HS-5 (cell line): ENCODE results near the gene RD3L.

ENCODE experiments used
- DNase-seq: peaks from one replicate; pipeline ENCODE4 v3.0.0-alpha.2; 2012; ENCODE audit warnings: low read depth

The RD3L gene

DNA sequence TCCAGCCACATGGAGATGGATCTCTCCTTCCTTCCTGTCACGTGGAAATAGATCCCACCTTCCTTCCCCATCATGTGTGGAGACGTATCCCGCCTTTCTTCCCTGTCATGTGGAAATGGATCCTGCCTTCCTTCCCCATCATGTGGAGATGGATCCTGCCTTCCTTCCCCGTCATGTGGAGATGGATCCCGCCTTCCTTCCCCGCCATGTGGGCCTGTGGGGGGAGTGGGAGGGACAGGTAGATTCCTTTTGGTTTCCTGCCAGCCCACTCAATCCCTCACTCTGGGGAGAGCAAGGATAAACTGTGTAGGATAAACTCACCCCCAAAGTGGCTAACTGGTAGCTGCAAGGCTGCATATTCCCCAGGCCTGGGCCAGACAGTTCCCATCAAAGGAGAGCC, 45.8 kb downstream of the RD3L start:
- no peak for DNase-seq

DNA sequence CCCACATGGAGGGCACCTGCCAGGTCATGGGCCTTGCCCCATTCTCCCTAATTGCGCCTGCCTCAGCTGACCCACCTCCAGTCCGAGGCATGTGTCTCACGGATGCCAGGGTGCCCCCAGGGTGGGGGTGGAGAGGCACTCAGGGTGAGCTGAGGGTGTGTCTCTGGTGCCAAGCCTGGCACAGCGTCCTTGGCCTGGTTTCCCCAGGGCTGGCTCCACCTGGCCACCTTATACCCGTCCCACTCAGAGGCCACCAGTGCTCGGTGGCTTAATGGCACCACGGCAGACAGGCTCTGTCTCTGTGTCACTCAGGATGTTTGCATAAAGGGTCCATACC, 47.6 kb downstream of the RD3L start:
- DNase-seq: no peak

DNA sequence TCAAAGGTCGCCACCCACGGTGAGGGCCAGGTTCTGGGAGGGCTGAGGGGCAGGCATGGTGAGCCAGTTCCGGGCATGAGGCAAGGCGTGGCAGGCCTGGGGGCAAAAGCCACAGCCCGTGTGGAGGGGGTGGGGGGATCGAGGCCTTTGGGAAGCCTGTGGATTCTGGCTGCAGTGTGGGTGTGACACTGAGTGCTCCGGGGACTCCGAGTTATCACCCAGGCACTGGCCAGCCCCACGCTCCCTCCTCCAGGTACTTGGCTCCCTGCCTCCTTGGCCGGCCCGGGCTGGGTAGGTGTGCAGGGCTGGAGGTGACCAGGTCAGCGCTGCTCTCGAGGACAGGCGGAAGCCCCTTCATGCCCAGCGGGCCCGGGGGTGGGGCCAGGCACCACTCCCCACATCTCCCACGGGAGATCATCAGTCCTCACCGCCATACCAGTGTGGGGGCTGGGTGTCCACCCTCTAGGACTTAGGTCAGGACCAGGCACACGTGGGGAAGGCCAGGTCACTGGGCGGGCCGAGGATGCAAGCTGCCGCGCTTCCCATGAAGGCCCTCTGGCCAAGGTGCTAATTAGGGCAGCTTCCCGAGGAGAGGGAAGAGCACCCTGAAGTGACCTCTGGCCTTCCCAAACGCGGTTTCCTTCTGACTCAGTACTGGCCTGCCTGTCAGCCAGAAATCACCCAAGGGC, 48.2 kb downstream of the RD3L start:
- no peak for DNase-seq

DNA sequence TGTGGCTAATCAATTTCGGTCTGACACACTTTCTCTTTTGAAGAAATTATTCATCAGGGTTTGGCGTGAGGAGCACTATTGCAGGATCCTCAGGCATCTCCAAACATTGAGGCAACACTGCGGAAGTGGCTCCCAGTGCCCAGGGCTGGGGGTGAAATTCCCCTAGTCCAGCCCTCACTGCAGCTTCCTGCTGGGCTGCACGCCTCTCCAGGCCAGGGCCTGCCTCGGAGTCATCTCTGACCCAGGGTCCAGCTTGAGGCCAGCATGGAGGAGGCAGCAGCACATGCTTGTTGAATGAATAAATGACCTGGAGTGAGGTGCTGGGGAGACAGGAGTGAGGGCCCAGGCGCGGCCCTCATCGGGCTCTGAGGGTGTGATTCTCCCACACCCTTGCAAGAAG, 50.1 kb downstream of the RD3L start:
- DNase-seq: no peak

DNA sequence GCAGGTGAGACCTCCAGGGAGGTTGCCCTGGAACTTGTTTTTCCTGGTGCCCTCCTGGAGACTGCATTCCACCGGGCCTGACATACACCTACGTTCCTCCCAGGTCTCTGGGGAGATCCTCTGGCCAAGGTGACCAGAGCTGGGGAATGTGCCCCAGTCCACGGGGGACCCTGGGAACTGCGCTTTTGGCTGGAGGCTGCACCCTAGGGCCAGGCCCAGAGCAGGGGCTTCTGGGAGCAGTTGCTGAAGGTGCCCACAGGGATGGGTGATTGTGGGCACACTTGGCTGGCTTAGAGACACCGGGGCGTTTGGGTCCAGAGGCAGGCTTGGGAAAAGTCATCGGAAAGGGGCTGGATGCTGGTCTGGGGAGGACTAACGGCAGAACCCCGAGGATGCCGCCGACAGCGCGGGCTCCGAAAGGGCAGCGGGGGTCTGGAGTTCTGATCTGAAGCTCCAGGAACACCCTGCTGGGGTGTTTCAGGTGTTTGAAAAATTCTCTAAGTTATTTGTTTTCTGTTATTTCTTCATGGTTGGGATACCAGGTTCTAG, 50.6 kb downstream of the RD3L start:
- DNase-seq: no peak

DNA sequence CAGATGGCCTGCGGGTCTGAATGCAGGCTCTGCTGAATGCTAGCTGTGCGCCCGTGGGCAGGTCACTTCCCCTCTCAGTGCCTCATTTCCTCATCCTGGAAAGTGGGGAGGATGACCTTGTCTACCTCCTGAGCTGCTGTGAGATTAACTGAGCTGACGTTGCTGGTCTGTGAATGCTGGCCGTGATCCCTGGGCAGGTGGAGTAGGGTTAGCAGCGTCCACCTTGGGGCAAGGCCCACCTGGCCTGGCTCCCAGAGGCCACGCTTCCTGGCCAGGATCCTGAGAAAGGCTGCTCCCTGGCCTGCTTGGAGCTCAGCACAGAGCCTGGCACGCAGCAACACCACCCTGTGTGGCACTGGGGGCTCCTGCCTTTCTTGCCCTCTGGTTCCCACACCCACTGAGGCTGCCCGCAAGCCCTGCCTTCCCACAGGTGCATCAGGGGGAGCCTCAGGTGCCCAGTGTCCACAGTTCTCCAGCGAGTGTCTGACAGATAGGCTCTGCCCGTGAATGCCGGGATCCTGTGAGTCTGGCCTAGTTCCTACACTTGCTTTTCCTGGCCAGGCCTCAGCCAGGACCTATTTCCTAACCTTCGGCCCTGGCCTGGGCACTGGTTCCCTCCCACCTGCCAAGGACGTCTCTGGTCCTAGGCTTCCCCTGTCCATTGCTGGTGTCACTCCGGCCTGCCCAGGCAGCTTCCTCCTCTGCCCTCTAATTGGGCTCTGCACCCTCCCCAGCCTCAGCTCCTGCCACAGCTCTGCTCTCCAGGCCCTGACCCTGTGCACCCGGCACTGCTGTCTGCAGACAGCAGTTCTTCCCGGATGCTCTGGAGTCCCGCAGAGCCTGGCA, 51.3 kb downstream of the RD3L start:
- no peak for DNase-seq
